Measurements from ENCODE around the gene PRKCZ.

- TF ChIP-seq CTCF (IDR thresholded peaks at IDR 0.05) (no peak), POLR2A (IDR thresholded peaks at IDR 0.05) (no peak)
These were observed 33.5 kb downstream of the PRKCZ start for GRCh38 chr1:2083666-2084065.

All from vagina (tissue), 2 donors.